Nasal cavity respiratory epithelium epithelial cell of viscerocranial mucosa (primary cell): Measurements from ENCODE around the gene MYO9B. TPM values are rescaled to one million over a fixed set of nuclear protein-coding genes. Genes with fewer than 3 reads are reported as not detected.

Experiments used
- total RNA-seq: library from RNA; depleted of rRNA; stranded (reverse); fragments of >200 nt; gene quantifications from 2 replicates; pipeline ENCODE4 v1.2.3, GENCODE V29; 2014

Gene MYO9B, protein sequence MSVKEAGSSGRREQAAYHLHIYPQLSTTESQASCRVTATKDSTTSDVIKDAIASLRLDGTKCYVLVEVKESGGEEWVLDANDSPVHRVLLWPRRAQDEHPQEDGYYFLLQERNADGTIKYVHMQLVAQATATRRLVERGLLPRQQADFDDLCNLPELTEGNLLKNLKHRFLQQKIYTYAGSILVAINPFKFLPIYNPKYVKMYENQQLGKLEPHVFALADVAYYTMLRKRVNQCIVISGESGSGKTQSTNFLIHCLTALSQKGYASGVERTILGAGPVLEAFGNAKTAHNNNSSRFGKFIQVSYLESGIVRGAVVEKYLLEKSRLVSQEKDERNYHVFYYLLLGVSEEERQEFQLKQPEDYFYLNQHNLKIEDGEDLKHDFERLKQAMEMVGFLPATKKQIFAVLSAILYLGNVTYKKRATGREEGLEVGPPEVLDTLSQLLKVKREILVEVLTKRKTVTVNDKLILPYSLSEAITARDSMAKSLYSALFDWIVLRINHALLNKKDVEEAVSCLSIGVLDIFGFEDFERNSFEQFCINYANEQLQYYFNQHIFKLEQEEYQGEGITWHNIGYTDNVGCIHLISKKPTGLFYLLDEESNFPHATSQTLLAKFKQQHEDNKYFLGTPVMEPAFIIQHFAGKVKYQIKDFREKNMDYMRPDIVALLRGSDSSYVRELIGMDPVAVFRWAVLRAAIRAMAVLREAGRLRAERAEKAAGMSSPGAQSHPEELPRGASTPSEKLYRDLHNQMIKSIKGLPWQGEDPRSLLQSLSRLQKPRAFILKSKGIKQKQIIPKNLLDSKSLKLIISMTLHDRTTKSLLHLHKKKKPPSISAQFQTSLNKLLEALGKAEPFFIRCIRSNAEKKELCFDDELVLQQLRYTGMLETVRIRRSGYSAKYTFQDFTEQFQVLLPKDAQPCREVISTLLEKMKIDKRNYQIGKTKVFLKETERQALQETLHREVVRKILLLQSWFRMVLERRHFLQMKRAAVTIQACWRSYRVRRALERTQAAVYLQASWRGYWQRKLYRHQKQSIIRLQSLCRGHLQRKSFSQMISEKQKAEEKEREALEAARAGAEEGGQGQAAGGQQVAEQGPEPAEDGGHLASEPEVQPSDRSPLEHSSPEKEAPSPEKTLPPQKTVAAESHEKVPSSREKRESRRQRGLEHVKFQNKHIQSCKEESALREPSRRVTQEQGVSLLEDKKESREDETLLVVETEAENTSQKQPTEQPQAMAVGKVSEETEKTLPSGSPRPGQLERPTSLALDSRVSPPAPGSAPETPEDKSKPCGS (N-terminal part only)
- total RNA-seq: 20.2 and 38.2 TPM in 2 replicates

GRCh38 chr19:17075035-17075863 is at the start of gene MYO9B, which contains the start of gene HAUS8:
TSS of gene MYO9B (plus strand) at chr19:17075777. CDS start at chr19:17101718, 25,941 bp downstream.
TSS of gene HAUS8 (minus strand) at chr19:17075452. CDS start at chr19:17075422, 30 bp downstream.

DNA sequence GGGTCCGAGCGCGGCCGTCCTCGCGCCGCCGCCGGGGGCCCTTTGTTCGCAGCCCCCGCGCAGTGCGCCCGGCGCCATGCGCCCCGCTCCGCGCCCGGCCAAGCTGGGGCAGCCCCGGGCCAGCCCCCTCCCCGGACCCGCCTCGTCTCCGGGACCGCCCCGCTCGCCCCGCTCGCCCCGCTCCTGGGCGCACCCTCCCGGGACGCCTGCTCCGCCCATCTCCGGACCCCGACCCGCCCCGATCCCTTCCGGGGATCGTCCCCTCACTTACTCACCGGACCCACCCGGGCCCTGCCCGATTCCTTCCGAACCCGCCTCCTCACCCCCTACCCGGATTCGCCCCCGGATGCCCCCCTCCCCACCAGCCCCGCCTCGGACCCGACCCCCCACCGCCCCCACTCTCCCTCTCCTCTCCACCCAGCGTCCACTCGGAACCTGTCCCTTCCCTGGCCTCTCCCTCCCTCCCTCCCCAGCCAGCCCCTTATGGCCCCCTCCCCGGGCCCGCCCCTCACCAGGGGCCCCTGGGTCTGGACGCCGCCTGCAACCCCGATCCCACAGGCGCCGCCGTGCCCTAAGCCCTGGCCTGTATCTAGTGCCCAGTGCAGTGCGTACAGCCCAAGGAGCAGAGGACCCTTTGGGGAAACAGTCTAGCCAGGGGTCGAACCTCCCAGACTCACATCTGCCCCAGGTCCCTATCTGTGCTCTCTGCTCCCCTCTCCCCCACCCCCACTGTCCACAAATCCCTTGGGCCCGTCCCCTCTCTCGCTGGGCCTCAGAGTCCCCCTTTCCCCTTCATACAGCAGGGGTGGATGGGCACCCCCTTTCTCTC is 48.7 kb upstream of the MYO9B start, which contains the start of gene CPAMD8:
Gene CPAMD8 (minus strand): TSS at position 105 of the 829 bp plus-strand sequence. CDS start 168 bp downstream, outside the sequence.

GRCh38 chr19:17215127-17215971 is 139.8 kb downstream of the MYO9B start, which contains the start of gene USE1:
TSS of gene USE1 (plus strand) at chr19:17215357. CDS start at chr19:17215406, 49 bp downstream.

GRCh38 chr19:17226002-17226933 is 150.7 kb downstream of the MYO9B start, which contains the start of gene OCEL1:
TSS of gene OCEL1 (plus strand) at chr19:17226226. CDS start at chr19:17226248, 22 bp downstream.

DNA sequence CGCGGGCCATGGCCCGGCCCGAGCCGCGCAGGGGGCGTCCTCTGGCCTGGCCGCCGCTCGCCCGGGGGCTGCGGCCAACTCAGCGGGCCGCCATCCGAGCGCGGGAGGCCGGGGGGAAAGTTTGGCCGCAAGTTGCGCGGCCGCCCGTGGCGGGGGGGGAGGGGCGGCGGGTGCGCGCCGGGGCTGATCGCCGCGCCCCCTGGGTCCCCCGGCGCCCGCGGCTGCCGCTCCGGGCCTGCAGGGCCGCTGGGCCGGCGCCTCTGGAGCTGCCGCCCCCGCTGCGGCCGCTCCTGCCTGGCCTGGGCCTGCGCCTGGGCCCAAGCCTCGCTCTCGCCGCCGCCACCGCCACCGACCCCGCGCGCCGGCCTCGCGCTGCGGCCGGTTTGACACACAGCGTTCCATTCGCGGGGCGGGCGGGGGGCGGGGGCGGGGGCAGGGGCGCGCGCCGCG is 170.0 kb downstream of the MYO9B start, which contains the start of gene NR2F6:
Gene NR2F6 (minus strand): TSS at position 385 of the 450 bp plus-strand sequence. CDS start 699 bp downstream, outside the sequence.

Other genes with a start within 250 kb of the MYO9B start
- 22.6 and 62.6 TPM in 2 replicates for gene SIN3B, start 246.4 kb upstream of the MYO9B start, total RNA-seq
- under 0.01 TPM in 1 of 2 replicates, not detected in the other for gene F2RL3, start 186.8 kb upstream of the MYO9B start, total RNA-seq
- 0.34 and 2.6 TPM in 2 replicates for gene CPAMD8, start 49.0 kb upstream of the MYO9B start, total RNA-seq
- gene HAUS8, start 325 bp upstream of the MYO9B start, total RNA-seq: 1.7 and 2.0 TPM in 2 replicates
- 9.6 and 12.5 TPM in 2 replicates for gene USE1, start 139.6 kb downstream of the MYO9B start, total RNA-seq
- gene OCEL1, start 150.4 kb downstream of the MYO9B start, total RNA-seq: 1.4 and 2.1 TPM in 2 replicates
- 68.0 and 99.5 TPM in 2 replicates for gene NR2F6, start 170.1 kb downstream of the MYO9B start, total RNA-seq
- gene USHBP1, start 189.0 kb downstream of the MYO9B start, total RNA-seq: not detected in 2 replicates
- gene BABAM1, start 191.7 kb downstream of the MYO9B start, total RNA-seq: 48.9 and 67.7 TPM in 2 replicates
- 0.64 and 0.68 TPM in 2 replicates for gene ANKLE1, start 206.1 kb downstream of the MYO9B start, total RNA-seq
- gene ABHD8, start 227.6 kb downstream of the MYO9B start, total RNA-seq: 7.5 and 13.8 TPM in 2 replicates
- 42.2 and 55.4 TPM in 2 replicates for gene MRPL34, start 230.1 kb downstream of the MYO9B start, total RNA-seq
- 15.0 and 38.4 TPM in 2 replicates for gene DDA1, start 233.8 kb downstream of the MYO9B start, total RNA-seq